Measurements from ENCODE around the gene WWP2. TPM values are rescaled to one million over a fixed set of nuclear protein-coding genes. Genes with fewer than 3 reads are reported as not detected.
"Not testable (repeated sequence)": the region's sequence is repeated elsewhere in the genome, so short reads cannot be mapped to it uniquely, and the experiment has no call there.

The WWP2 gene
- total RNA-seq, 1 experiment from 2014 or later, result 38.1 TPM

DNA sequence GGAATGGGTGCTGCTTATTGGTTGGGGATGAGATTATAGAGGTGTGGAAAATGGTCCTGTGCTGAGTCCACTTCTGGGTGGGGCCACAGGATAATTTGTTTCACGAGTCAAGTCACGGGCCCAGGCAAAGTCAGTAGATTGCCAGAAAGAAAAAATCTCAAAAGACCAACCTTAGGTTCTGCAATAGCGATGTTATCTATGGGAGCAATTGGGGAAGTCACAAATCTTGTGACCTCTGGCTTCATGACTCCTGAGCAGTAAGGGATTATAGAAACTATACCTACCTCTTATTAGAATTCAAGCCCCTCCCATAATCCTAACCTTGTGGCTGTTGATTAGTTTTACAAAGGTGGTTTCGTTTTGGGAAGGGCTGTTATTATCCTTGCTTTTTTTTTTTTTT is 31.4 kb downstream of the WWP2 start:
- DNase-seq (ENCODE audit: low spot score), result no peak

DNA sequence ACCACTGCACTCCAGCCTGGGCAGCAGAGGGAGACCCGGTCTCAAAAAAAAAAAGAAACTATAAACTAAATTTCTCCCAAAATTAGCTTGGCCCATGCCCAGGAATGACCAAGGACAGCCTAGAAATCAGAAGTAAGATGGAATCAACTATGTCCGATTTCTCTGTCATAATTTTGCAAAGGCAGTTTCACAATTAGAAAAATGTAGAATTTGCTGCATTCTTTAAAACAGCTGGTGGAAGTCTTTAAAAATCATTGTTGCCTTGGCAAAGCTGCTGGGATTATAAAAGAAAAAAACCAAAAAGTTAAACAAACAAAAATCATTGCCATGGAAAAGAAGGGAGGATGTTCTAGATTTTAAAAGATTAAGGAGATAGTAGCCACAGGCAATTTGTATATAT is 32.4 kb downstream of the WWP2 start:
- no peak for DNase-seq (ENCODE audit: low spot score)

DNA sequence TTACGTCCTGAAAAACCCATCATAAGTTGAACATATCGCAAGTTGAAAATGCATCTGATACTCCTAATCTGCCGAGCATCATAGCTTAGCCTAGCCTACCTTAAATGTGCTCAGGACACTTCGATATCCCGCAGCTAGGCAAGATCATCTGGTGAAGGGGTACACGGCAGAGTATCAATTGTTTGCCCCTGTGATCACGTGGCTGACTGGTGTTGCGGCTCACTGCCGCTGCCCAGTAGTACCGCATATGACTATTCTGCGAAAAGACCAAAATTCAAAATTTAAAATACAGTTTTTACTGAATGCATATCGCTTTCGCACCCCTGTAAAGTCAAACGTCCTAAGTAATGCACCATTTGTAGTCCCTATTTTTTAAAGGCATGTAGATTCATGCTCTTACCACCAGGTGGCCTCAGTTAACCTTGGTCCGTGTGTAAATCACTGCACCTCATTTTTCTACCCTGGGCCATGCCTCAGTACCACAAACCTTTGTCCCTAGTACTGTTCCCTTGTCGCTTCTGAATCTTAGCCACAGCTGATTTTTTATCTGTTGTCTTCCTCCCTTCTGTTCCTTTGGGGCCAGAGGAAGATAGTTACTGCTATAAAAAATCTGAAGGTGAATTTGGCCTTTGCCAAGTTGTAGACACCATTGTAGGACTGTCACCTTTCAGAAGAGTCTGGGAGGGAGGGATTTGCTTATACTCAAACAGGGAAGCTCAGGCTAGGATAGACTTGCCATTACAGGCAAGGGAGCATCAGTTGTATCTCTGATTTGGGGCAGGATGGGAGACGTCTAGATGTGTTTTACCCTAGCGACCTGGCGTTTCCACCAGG is 34.4 kb downstream of the WWP2 start:
- DNase-seq (ENCODE audit: low spot score), result peak; percentile 77

DNA sequence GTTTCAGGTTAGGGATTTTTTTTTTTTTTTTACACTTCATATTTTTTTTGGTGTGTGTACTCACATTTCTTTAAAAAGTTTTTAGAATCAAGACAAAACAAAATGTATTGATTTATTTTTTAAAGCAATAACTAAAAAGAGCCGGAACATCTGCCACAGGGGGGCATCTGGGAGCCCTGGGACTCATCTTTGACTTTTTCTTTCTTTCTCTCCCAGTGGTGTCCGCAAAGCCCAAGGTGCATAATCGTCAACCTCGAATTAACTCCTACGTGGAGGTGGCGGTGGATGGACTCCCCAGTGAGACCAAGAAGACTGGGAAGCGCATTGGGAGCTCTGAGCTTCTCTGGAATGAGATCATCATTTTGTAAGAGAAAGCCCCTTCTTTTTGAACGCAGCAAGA is 36.3 kb downstream of the WWP2 start:
- no peak for DNase-seq (ENCODE audit: low spot score)

DNA sequence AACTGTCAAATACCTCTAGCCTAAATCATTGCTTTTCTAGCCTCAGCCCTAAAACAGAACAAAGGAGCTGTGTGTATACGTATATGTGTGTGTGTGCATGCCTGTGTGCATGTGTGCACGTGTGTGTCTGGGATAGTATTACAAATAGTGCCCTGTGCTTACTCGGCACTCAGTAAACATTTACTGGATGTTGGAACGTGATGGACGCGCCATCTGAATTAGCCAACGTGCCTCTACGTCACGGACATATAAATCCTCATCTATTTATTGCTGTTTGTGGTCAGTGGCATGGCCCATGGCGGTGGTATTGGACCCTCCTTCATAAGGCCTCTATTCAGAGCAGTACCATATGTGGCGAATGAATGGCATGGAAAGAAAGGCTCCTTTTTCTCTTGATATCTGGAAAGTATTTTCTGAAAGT is 37.5 kb downstream of the WWP2 start:
- DNase-seq (ENCODE audit: low spot score), result no peak

- DNase-seq (ENCODE audit: low spot score), result no peak
These were observed 42.2 kb downstream of the WWP2 start for GRCh38 chr16:69804297-69804696.

GRCh38 chr16:69806776-69807175 is 44.6 kb downstream of the WWP2 start:
- DNase-seq (ENCODE audit: low spot score), result not testable (repeated sequence)

DNA sequence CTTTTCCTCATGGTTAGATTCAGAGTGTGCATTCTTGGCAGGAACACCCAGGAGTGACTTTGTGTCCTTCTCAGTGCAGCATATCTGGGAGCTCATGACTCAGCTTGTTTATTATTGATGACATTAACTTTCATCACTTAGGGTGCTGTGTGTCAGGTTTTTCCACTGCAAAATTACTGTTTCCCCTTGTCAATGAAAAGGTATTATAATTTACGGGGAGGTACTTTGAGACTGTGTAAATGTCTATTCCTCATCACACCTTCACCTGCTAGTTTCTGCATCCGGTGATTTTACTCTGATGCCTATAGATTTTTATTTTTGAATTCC is 50.5 kb downstream of the WWP2 start:
- no peak for DNase-seq (ENCODE audit: low spot score)

DNA sequence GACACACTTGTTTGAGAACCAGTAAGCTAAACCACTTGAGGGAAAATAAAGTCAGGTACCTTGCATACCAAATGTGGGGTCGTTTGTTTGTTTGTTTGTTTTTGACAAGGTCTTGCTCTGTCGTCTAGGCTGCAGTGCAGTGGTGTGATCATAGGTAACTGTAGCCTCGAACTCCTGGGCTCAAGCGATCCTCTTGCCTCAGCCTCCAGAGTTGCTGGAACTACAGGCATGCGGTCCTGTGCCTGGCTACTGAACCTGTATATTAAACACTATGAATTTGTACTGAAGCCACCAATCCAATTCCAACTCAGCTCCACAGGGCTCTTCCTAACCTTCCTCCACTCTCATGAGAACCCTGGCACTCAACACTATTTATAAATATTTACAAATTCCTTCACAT is 51.9 kb downstream of the WWP2 start:
- DNase-seq (ENCODE audit: low spot score), result no peak

DNA sequence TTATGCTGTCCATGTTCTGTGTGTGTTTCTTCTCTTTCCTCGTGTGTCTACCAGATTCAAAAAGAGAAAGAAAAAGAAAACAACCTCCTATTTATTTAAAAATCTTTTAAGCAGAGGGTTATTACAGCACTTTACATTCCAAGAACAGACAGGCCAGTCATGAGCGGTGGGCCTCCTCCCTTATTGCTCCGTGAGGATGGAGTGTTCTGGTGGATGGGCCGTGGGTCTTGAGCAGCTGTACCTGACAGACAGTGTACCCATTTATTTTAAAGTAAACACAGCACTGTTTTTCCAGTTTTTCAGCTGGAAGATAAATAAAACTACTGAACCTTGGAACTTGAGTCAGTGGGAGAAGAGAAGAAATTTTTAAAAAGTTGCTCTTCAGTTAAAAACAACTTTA is 52.4 kb downstream of the WWP2 start:
- no peak for DNase-seq (ENCODE audit: low spot score)

GRCh38 chr16:69815216-69815883 is 53.2 kb downstream of the WWP2 start:
- DNase-seq (ENCODE audit: low spot score), result not testable (repeated sequence)

DNA sequence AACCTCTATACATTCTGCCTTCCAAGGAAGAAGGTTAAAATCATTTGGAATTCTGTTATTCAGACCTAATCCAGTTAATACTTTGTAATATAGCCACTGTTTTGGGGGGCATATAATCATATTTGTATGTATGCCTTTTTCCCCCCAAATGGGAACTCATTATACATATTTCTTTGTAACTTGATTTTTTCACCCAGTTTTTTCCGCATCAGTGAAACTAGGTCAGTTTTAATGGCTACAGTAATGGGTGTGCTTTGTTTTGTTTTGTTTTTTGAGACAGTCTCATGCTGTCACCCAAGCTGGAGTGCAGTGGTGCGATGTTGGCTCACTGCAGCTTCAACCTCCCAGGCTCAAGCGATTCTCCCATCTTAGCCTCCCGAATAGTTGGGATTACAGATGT is 54.9 kb downstream of the WWP2 start:
- no peak for DNase-seq (ENCODE audit: low spot score)

DNA sequence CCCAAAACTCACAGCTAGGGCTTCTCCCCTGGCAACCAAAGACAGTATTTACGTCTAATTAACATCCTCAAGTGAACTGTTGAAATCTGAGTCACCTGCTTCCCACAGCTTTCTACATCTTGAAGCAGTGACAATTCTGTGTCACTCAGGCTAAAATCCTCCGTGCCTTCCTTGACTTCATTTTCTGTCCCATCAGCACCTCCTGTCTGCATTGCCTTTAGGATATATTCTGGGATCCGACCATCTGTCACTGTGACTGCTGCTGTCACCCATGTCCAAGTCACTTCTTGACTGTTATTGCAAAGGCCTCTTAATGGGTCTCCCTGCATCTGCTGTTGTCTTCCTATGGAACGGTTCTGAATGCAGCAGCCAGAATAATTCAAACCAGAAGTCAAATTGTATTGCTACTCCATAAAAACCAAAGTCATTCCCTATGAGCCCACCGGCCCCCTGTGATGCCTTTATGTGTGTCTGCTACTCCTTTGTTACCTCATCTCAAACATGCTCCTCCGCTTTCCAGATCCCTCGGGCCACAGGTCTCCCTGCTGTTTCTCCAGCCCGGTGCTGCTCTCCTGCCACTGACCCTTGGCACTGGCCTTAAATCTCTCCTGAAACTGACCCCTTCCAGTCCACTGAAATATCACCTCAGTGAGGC is 56.9 kb downstream of the WWP2 start:
- DNase-seq (ENCODE audit: low spot score), result no peak

GRCh38 chr16:69820926-69821541 is 58.9 kb downstream of the WWP2 start:
- DNase-seq (ENCODE audit: low spot score), result no peak

GRCh38 chr16:69821844-69822173 is 59.7 kb downstream of the WWP2 start:
- DNase-seq (ENCODE audit: low spot score), result no peak

GRCh38 chr16:69822174-69822935 is 60.2 kb downstream of the WWP2 start:
- no peak for DNase-seq (ENCODE audit: low spot score)

DNA sequence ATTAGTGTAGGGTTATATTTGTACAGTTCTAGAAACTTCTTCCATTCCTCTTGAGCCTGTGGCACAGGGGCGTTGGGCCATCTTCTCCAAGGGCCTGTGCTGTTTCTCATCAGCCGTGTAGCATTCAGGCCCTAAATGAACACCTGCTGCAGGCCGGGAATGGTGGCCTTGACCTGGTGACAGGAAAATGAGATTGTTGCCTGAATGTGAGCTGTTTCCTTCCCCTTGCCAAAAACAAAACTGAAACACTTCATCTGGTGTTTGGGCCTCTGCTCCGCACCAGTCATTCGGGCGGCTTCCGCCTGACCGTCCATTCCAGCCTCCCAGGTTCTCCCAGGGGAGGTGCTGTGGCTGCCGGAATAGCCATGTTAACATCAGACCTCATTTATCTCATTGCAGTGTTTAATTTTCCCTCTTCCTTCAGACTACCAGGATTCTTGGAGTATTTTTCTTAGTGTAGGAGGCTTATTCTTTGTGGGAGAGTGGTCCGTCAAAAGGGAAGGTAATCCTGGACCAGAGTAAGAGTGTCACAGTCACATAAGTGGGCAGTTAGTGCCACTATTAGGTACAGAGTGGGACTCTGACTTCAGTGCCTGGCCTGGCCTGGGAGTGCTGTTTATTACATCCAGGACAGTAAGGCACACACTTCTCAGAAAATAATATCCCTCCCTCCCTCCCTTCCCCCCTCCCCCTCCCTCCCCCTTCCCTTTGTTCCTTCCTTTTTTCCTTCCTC is 61.9 kb downstream of the WWP2 start:
- no peak for DNase-seq (ENCODE audit: low spot score)

DNA sequence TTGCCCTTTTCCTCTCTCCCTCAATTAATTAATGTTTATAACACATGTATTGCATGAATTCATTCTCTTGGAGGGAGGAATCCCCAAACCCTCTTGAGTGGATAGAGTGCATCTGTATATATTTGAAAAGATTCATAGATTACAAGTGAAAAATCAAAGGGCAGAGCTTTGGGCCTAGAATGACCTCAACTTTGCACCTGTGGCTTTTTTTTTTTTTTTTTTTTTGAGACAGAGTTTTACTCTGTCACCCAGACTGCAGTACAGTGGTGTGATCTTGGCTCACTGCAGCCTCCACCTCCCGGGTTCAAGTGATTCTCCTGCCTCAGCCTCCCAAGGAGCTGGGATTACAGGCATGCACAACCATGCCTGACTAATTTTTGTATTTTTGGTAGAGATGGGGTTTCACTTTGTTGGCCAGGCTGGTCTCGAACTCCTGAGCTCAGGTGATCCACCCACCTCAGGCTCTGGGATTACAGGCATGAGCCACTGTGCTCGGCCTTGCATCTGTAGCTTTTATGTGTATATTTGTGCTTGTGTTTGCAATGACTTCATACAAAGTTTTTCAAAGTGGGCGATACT is 62.5 kb downstream of the WWP2 start:
- DNase-seq (ENCODE audit: low spot score), result not testable (repeated sequence)

DNA sequence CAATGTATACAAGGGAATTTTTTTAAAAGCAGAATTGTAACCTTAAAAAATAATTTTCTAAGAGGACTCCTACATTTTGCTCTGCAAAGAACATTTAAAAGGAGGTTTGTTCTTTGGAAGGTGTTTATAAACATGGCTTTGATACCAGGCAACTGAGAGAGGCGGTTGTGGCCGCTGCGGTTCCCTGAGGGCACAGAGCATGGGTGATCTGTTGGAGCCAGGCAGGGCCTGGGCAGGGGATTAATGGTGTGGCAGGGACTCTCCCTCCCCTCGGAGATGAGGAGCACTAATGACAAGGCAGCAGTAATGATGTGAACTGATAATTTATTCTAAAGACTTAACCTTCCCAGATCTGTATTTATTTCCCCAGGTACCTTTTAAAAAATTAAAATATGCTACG is 65.4 kb downstream of the WWP2 start:
- DNase-seq (ENCODE audit: low spot score), result no peak

GRCh38 chr16:69829338-69829737 is 67.2 kb downstream of the WWP2 start:
- no peak for DNase-seq (ENCODE audit: low spot score)

DNA sequence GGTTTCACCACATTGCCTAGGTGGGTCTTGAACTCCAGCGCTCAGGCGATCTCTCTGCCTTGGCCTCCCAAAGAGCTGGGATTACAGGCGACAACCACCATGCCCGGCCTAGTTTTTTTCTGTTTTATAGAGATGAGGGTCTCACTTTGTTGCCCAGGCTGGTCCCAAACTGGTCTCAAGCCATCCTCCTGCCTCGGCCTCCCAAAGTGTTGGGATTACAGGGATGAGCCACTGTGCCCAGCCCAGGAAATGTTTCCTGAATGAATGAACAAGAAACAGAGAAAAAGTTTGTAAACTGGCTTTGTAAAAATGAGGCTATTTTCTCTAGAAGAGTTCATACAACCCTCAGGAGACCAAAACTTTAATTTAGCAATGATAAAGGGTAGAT is 68.0 kb downstream of the WWP2 start:
- no peak for DNase-seq (ENCODE audit: low spot score)

Measured in HT-29 (cell line).